GM18526 (cell line): ENCODE measurements around the gene CSKMT.
A peak's percentile ranks its signal among the peaks of the same experiment; 100 is the strongest.

Experiments used
- POLR2A ChIP-seq: IDR thresholded peaks from 3 replicates; pipeline ENCODE4 v1.6.1; 2011; ENCODE audit not compliant: insufficient read length; ENCODE audit errors: extremely low read depth

Gene CSKMT

GRCh38 chr11:62649486-62649885 lies 15.6 kb upstream of the CSKMT start:
- TF ChIP-seq POLR2A, result no peak

GRCh38 chr11:62652161-62653006 lies 12.7 kb upstream of the CSKMT start:
- no peak for TF ChIP-seq POLR2A

GRCh38 chr11:62654297-62654696 lies 10.8 kb upstream of the CSKMT start:
- TF ChIP-seq POLR2A, result no peak

- TF ChIP-seq POLR2A, result no peak
These were observed 8.2 kb upstream of the CSKMT start for GRCh38 chr11:62656796-62657429.

GRCh38 chr11:62664405-62665074 lies 572 bp upstream of the CSKMT start:
- no peak for TF ChIP-seq POLR2A

GRCh38 chr11:62665599-62666258 lies 617 bp downstream of the CSKMT start:
- TF ChIP-seq POLR2A, result no peak

GRCh38 chr11:62666259-62666926 lies 1.3 kb downstream of the CSKMT start:
- no peak for TF ChIP-seq POLR2A

GRCh38 chr11:62667460-62667859 lies 2.3 kb downstream of the CSKMT start:
- no peak for TF ChIP-seq POLR2A

GRCh38 chr11:62669420-62670161 lies 4.5 kb downstream of the CSKMT start:
- TF ChIP-seq POLR2A, result no peak

GRCh38 chr11:62671236-62671607 lies 6.1 kb downstream of the CSKMT start:
- no peak for TF ChIP-seq POLR2A

GRCh38 chr11:62671608-62672389 lies 6.7 kb downstream of the CSKMT start, which contains the start of the genes LBHD1 and UQCC3:
Gene LBHD1 (minus strand): TSS chr11:62672267. CDS start chr11:62670031, 2,236 bp downstream.
Gene UQCC3 (plus strand): TSS chr11:62671673. CDS start chr11:62671746, 73 bp downstream.
- peak; percentile 81 for TF ChIP-seq POLR2A

- TF ChIP-seq POLR2A, result no peak
These were observed 8.0 kb downstream of the CSKMT start for GRCh38 chr11:62673196-62673525.

- TF ChIP-seq POLR2A, result no peak
These were observed 11.6 kb downstream of the CSKMT start for GRCh38 chr11:62676698-62677097.
